ENCODE measurements around the gene RHOBTB3.

- TF ChIP-seq CTCF (IDR thresholded peaks at IDR 0.05) = no peak
- no peak for TF ChIP-seq POLR2A (IDR thresholded peaks at IDR 0.05)
- no peak for TF ChIP-seq POLR2AphosphoS5 (IDR thresholded peaks at IDR 0.05)
These were observed 77.0 kb downstream of the RHOBTB3 start for GRCh38 chr5:95808013-95808685.

Measured in prostate gland (tissue), 2 donors.